GM12878 (cell line): Measurements from ENCODE around the gene DOK1. TPM values are rescaled to one million over a fixed set of nuclear protein-coding genes. Genes with fewer than 3 reads are reported as not detected.

ENCODE experiments used
- ATAC-seq: fragments of 200-7000 bp; cut with Tn5 transposase; 3 replicates; pipeline ENCODE4 v1.9.1; 2020; ENCODE audit warnings: mild to moderate bottlenecking, moderate library complexity
- BruUV-seq: library from RNA; stranded (reverse); fragments of 400-500 nt; replicated peaks from 2 replicates; lab custom pipeline; 2021; lab: Mats Ljungman, UMichigan
- CTCF ChIA-PET: fragments of 300-600 bp; sonication (Branson Sonifier 250); formaldehyde crosslinking; extraction: SDS; loops from one replicate; lab custom pipeline; 2021; ENCODE audit warnings: inconsistent platforms; lab: Yijun Ruan, JAX
- POLR2A ChIA-PET: fragments of 350-600 bp; formaldehyde crosslinking; extraction: SDS; loops from one replicate; lab custom pipeline; 2021; ENCODE audit warnings: inconsistent platforms; lab: Charles Lee
- RAD21 ChIA-PET: fragments of 300-600 bp; sonication (Branson Sonifier 250); formaldehyde crosslinking; loops from one replicate; lab custom pipeline; 2023; ENCODE audit warnings: antibody characterized with exemption; ENCODE audit not compliant: unreplicated experiment; lab: Charles Lee
- SMC1A ChIA-PET: fragments of 300-600 bp; sonication (Branson Sonifier 250); formaldehyde crosslinking; loops from one replicate; lab custom pipeline; 2023; ENCODE audit not compliant: unreplicated experiment, uncharacterized antibody; lab: Charles Lee
- DNase-seq: peaks from one replicate; pipeline ENCODE4 v3.0.0-alpha.2; 2011; ENCODE audit warnings: low read depth, low spot score
- FAIRE-seq: peaks from 3 replicates; lab custom pipeline; 2011; peaks lifted over from hg19 to GRCh38; lab: Jason Lieb, UNC
- H2AFZ ChIP-seq: 2 replicates; pipeline ENCODE4 v1.6.0; 2011; ENCODE audit warnings: low read depth, low read length, control low read depth; ENCODE audit not compliant: control insufficient read depth
- H3K27ac ChIP-seq: 2 replicates; pipeline ENCODE4 v1.5.1; 2011; ENCODE audit warnings: control low read depth; ENCODE audit not compliant: control insufficient read depth, insufficient read depth
- H3K27me3 ChIP-seq, 2 experiments: replicated peaks in 1 of 2; 2 replicates each; pipeline versions ENCODE4 v1.6.0 to v1.6.1; 2011; ENCODE audit warnings: low read length in 1 of 2; ENCODE audit not compliant: control insufficient read depth in 2 of 2, insufficient read depth in 2 of 2
- H3K36me3 ChIP-seq, 2 experiments: 2 replicates each; pipeline ENCODE4 v1.5.1; 2011; ENCODE audit warnings: low read length in 1 of 2; ENCODE audit not compliant: control insufficient read depth in 2 of 2, insufficient read depth in 2 of 2
- H3K4me1 ChIP-seq: 2 replicates; pipeline ENCODE4 v1.6.1; 2011; ENCODE audit warnings: mild to moderate bottlenecking, low read length, moderate library complexity, mixed read lengths; ENCODE audit not compliant: control insufficient read depth, insufficient read depth
- H3K4me2 ChIP-seq: 2 replicates; pipeline ENCODE4 v1.6.0; 2011; ENCODE audit warnings: control low read depth; ENCODE audit not compliant: control insufficient read depth, insufficient read depth
- H3K4me3 ChIP-seq: fragments of 200-600 bp; sonication (generic); 2 replicates; pipeline ENCODE4 v1.5.1; 2016
- H3K79me2 ChIP-seq: 2 replicates; pipeline ENCODE4 v1.6.0; 2011; ENCODE audit warnings: low read length; ENCODE audit not compliant: control insufficient read depth, insufficient read depth
- H3K9ac ChIP-seq: 2 replicates; pipeline ENCODE4 v1.8.0; 2011; ENCODE audit warnings: low read length, control low read depth, mixed read lengths; ENCODE audit not compliant: control insufficient read depth, insufficient read depth
- H3K9me3 ChIP-seq: replicated peaks from 3 replicates; pipeline ENCODE4 v1.5.1; 2011; ENCODE audit warnings: mild to moderate bottlenecking, low read length; ENCODE audit not compliant: control insufficient read depth, insufficient read depth
- H4K20me1 ChIP-seq: 2 replicates; pipeline ENCODE4 v1.6.0; 2011; ENCODE audit not compliant: control insufficient read depth, insufficient read depth
- CBX3 ChIP-seq: fragments of 200-600 bp; sonication (generic); IDR thresholded peaks from 2 replicates; pipeline ENCODE4 v1.6.1; 2016; ENCODE audit warnings: low read depth, borderline replicate concordance
- CBX5 ChIP-seq: sonication (generic); IDR thresholded peaks from 2 replicates; pipeline ENCODE4 v1.6.1; 2016; ENCODE audit warnings: low read depth, moderate library complexity, mild to moderate bottlenecking, inconsistent platforms
- CEBPZ ChIP-seq: fragments of 150-350 bp; IDR thresholded peaks from 2 replicates; pipeline ENCODE4 v1.6.1; 2016; ENCODE audit warnings: low read depth, low read length
- HDAC2 ChIP-seq: fragments of 200-600 bp; sonication (generic); IDR thresholded peaks from 2 replicates; pipeline ENCODE4 v1.6.1; 2017
- IKZF1 ChIP-seq: fragments of 450-650 bp; conservative IDR thresholded peaks from 2 replicates; pipeline ENCODE4 v1.6.1; 2017; ENCODE audit warnings: antibody characterized with exemption, mild to moderate bottlenecking
- KAT2A ChIP-seq: conservative IDR thresholded peaks from 2 replicates; pipeline ENCODE4 v1.6.1; 2011; ENCODE audit warnings: low read depth, low read length; ENCODE audit not compliant: control insufficient read depth
- MEF2A ChIP-seq: IDR thresholded peaks from 2 replicates; pipeline ENCODE4 v1.6.1; 2011; ENCODE audit warnings: low read depth, mild to moderate bottlenecking, low read length, moderate library complexity; ENCODE audit not compliant: insufficient read depth
- NR2C2 ChIP-seq: IDR thresholded peaks from 2 replicates; pipeline ENCODE4 v1.6.1; 2011; ENCODE audit warnings: borderline replicate concordance, low read depth; ENCODE audit not compliant: control insufficient read depth, insufficient read length
- PML ChIP-seq: IDR thresholded peaks from 2 replicates; pipeline ENCODE4 v1.6.1; 2012; ENCODE audit warnings: low read length, inconsistent platforms
- RELB ChIP-seq: fragments of 450-650 bp; IDR thresholded peaks from 2 replicates; pipeline ENCODE4 v1.6.1; 2017; ENCODE audit warnings: low read depth, mild to moderate bottlenecking, moderate library complexity
- RUNX3 ChIP-seq: IDR thresholded peaks from 2 replicates; pipeline ENCODE4 v1.6.1; 2012; ENCODE audit warnings: low read length, inconsistent platforms
- SREBF1 ChIP-seq: IDR thresholded peaks from 2 replicates; pipeline ENCODE4 v1.6.1; 2012; ENCODE audit warnings: mild to moderate bottlenecking, low read length
- SUZ12 ChIP-seq: fragments of 200-600 bp; sonication (generic); IDR thresholded peaks from one replicate; pipeline ENCODE4 v1.6.1; 2018; ENCODE audit warnings: antibody characterized with exemption, mild to moderate bottlenecking; ENCODE audit not compliant: unreplicated experiment
- ZBTB33 ChIP-seq: fragments of 450-650 bp; IDR thresholded peaks from 2 replicates; pipeline ENCODE4 v1.6.1; 2017; ENCODE audit warnings: mild to moderate bottlenecking
- WGBS: methylation state at CpG from one replicate; pipeline ENCODE4 v1.1.6; 2016; ENCODE audit warnings: low lambda C conversion rate; ENCODE audit not compliant: insufficient replicate concordance, insufficient coverage; ENCODE audit errors: missing lambda C conversion rate; 5-methylcytosine and 5-hydroxymethylcytosine counted together
- in situ Hi-C: fragments of 300-500 bp; cut with MboI; formaldehyde crosslinking; loops from 9 replicates; pipeline ENCODE4 v1.14.3; 2018; ENCODE audit warnings: mixed read lengths
- intact Hi-C: fragments of 100-400 bp; cut with micrococcal nuclease; formaldehyde crosslinking; loops from one replicate; pipeline ENCODE4 v1.14.2; 2022; ENCODE audit not compliant: unreplicated experiment
- polyA plus RNA-seq, 11 experiments: library from polyadenylated mRNA; depleted of rRNA in 4 of 11; unstranded in 6 of 11; stranded (reverse) in 5 of 11; fragments of >200 nt; fragmentation: Nextera tagmentation in 4 of 11; fragmentation: Illumina TruSeq in 1 of 11; extraction: Ambion mirVana in 4 of 11; extraction: Trizol in 1 of 11; gene quantifications; 1 replicate in 1 of 11; 2 replicates in 10 of 11; pipeline versions ENCODE4 v1.2.1 to v1.2.3, GENCODE V29; 2011 to 2016; ENCODE audit warnings: inconsistent platforms in 2 of 11, missing spikeins in 2 of 11, low read depth in 1 of 11
- total RNA-seq, 4 experiments: library from RNA; depleted of rRNA in 3 of 4; stranded (reverse); fragments of >200 nt in 3 of 4; fragmentation: Illumina TruSeq in 1 of 4; extraction: Trizol in 1 of 4; gene quantifications; 2 replicates each; pipeline versions ENCODE4 v1.2.1 to v1.2.3, GENCODE V29; 2013 to 2021

Gene DOK1
- total and polyA plus RNA-seq, 10 of the 15 experiments (the other 5 are each of a cell fraction or from before 2014, with no cell fraction given) = 1.4 to 104 (median 59.7) TPM

GRCh38 chr2:74577448-74577847 lies 22.9 kb downstream of the DOK1 start:
- H3K4me2 ChIP-seq = peak overlapping the region; percentile 63
- H3K4me1 ChIP-seq = peaks cover 46% of the 10 kb centered on the region
- no peak overlapping the region for H3K4me3 ChIP-seq
- no peaks in the 10 kb centered on the region for H3K36me3 ChIP-seq
- H4K20me1 ChIP-seq = no peaks in the 10 kb centered on the region
- in situ Hi-C loops = no loop called here
- H3K79me2 ChIP-seq = no peaks in the 10 kb centered on the region
- ATAC-seq (peak; percentile 62), FAIRE-seq (no peak), DNase-seq (no peak)
- 0% methylated on average over 2 of the region's 2 CpGs for WGBS
- ChIA-PET POLR2A (interaction anchor here (0.8 to 25.0 kb wide), 13 partner anchors 8 to 109 kb away, joined by 3 to 441 read pairs (median 5); partner anchors contain the start of genes AUP1, DOK1, HTRA2 and LOXL3), CTCF (interaction anchor here (0.7 to 17.4 kb wide), 13 partner anchors 9 to 102 kb away, joined by 3 to 281 read pairs (median 3); partner anchors contain the start of genes CCDC142, PCGF1 and TTC31), SMC1A (interaction anchor here (0.6 to 16.6 kb wide), 15 partner anchors 9 to 479 kb away, joined by 3 to 371 read pairs (median 5); partner anchors contain the start of genes AUP1, CCDC142, HTRA2 and INO80B), RAD21 (interaction anchor here (0.8 to 10.3 kb wide), 13 partner anchors 9 to 137 kb away, joined by 3 to 152 read pairs (median 4); partner anchors contain the start of genes AUP1, HTRA2, INO80B and LOXL3)
- intact Hi-C loops = no loop called here
- H3K27ac ChIP-seq = peak overlapping the region; percentile 67
- BruUV-seq = no TSS peak
- H3K9me3 ChIP-seq = no peaks in the 10 kb centered on the region
- no peaks in the 10 kb centered on the region for H3K27me3 ChIP-seq
- H3K9ac ChIP-seq = no peak overlapping the region
- peak overlapping the region; percentile 58 for H2AFZ ChIP-seq
- no peak for TF ChIP-seq PML
- no peak for TF ChIP-seq SREBF1
- TF ChIP-seq MEF2A = no peak
- TF ChIP-seq CEBPZ = no peak
- no peak for TF ChIP-seq KAT2A
- TF ChIP-seq RELB = no peak
- TF ChIP-seq CBX3 = no peak
- peak; percentile 62 for TF ChIP-seq IKZF1
- no peak for TF ChIP-seq SUZ12
- no peak for TF ChIP-seq CBX5
- TF ChIP-seq RUNX3 = no peak; the same call in 1 of the 2 replicates
- TF ChIP-seq HDAC2 = no peak
- no peak for TF ChIP-seq ZBTB33
- TF ChIP-seq NR2C2 = no peak
